ENCODE data around the gene C1GALT1. TPM values are rescaled to one million over a fixed set of nuclear protein-coding genes. Genes with fewer than 3 reads are reported as not detected.

C1GALT1 gene
- total RNA-seq, 8 experiments from 2014 or later = 7.3 to 29.2 (median 13.6) TPM

GRCh38 chr7:7257899-7258692, 75.8 kb downstream of the C1GALT1 start:
- in situ Hi-C loops (cut with MboI; ENCODE audit: low pct_unique_long_range_greater_than_20kb in 2 of 9, low sequenced_read_pairs in 9 of 9, unreplicated experiment in 9 of 9) = no loop called here
- no peak overlapping the region for H3K4me3 ChIP-seq
- 68 to 100% (median 95%) methylated on average over 1 to 7 of the region's 7 CpGs for WGBS, 10 experiments
- no peak overlapping the region for H3K27ac ChIP-seq
- no peaks in the 10 kb centered on the region for H3K4me1 ChIP-seq (replicated peaks in 1 of 2)
- ATAC-seq (replicated peaks in 6 of 8) = no peak

- in situ Hi-C loops (cut with MboI; ENCODE audit: low pct_unique_long_range_greater_than_20kb in 2 of 9, low sequenced_read_pairs in 9 of 9, unreplicated experiment in 9 of 9) = no loop called here
- H3K4me3 ChIP-seq = no peak overlapping the region
- H3K4me1 ChIP-seq (replicated peaks in 1 of 2) = no peaks in the 10 kb centered on the region
- ATAC-seq (replicated peaks in 6 of 8) = no peak
- H3K27ac ChIP-seq = no peak overlapping the region
These were observed 79.5 kb downstream of the C1GALT1 start for GRCh38 chr7:7261863-7262262.

GRCh38 chr7:7263297-7264230, 81.2 kb downstream of the C1GALT1 start:
- in situ Hi-C loops (cut with MboI; ENCODE audit: low pct_unique_long_range_greater_than_20kb in 2 of 9, low sequenced_read_pairs in 9 of 9, unreplicated experiment in 9 of 9) = no loop called here
- H3K27ac ChIP-seq = no peak overlapping the region
- 62 to 100% (median 93%) methylated on average over 1 to 4 of the region's 5 CpGs; no CpG with 5 or more reads in 3 of the 10 experiments for WGBS, 10 experiments
- ATAC-seq (replicated peaks in 6 of 8) = no peak
- no peak overlapping the region for H3K4me3 ChIP-seq
- H3K4me1 ChIP-seq (replicated peaks in 1 of 2) = no peaks in the 10 kb centered on the region

GRCh38 chr7:7264306-7265040, 82.1 kb downstream of the C1GALT1 start:
- whole genome bisulfite sequencing, 10 experiments = 72 to 100% (median 87%) methylated on average over 2 to 9 of the region's 9 CpGs; no CpG with 5 or more reads in 1 of the 10 experiments
- Histone ChIP-seq H3K4me1 (replicated peaks in 1 of 2) (no peaks in the 10 kb centered on the region), H3K27ac (no peak overlapping the region), H3K4me3 (no peak overlapping the region)
- no peak for ATAC-seq (replicated peaks in 6 of 8)
- in situ Hi-C loops (cut with MboI; ENCODE audit: low pct_unique_long_range_greater_than_20kb in 2 of 9, low sequenced_read_pairs in 9 of 9, unreplicated experiment in 9 of 9) = no loop called here

- WGBS, 10 experiments = 56 to 100% (median 84%) methylated on average over 1 to 6 of the region's 8 CpGs; no CpG with 5 or more reads in 2 of the 10 experiments
These were observed 83.0 kb downstream of the C1GALT1 start for GRCh38 chr7:7265081-7266075.

DNA sequence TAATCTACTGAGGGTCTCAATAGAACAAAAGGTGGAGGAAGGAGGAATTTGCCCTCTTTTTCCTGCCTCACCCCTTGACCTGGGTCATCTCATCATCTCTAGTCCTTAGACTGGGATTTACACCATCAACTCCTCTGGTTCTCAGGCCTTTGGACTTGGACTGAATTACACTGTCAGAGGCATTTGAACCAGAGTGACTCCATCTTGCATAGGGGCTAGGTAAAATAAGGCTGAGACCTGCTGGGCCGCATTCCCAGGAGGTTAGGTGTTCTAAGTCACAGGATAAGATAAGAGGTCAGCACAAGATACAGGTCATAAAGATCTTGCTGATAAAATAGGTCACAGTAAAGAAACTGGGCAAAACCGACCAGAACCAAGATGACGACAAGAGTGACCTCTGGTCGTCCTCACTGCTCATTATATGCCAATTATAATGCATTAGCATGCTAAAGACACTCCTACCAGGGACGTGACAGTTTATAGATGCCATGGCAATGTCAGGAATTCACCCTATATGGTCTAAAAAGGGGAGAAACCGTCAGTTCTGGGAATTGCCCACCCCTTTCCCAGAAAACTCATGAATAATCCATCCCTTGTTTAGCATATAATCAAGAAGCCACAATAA, 84.0 kb downstream of the C1GALT1 start:
- no peak overlapping the region for H3K27ac ChIP-seq
- in situ Hi-C loops (cut with MboI; ENCODE audit: low pct_unique_long_range_greater_than_20kb in 2 of 9, low sequenced_read_pairs in 9 of 9, unreplicated experiment in 9 of 9) = no loop called here
- no peaks in the 10 kb centered on the region for H3K4me1 ChIP-seq (replicated peaks in 1 of 2)
- no peak overlapping the region for H3K4me3 ChIP-seq
- peak in 7 of 8 experiments; percentile 29 to 61 (median 57) for ATAC-seq (replicated peaks in 6 of 8)
- 30 to 83% (median 64%) methylated on average over 1 to 6 of the region's 6 CpGs; no CpG with 5 or more reads in 1 of the 10 experiments for WGBS, 10 experiments

More at GRCh38 chr7:7265081-7266075, 83.0 kb downstream of the C1GALT1 start:
- in situ Hi-C loops (cut with MboI; ENCODE audit: low pct_unique_long_range_greater_than_20kb in 2 of 9, low sequenced_read_pairs in 9 of 9, unreplicated experiment in 9 of 9) = no loop called here
- Histone ChIP-seq H3K4me1 (replicated peaks in 1 of 2) (no peaks in the 10 kb centered on the region), H3K4me3 (no peak overlapping the region), H3K27ac (no peak overlapping the region)
- no peak for ATAC-seq (replicated peaks in 6 of 8)

DNA sequence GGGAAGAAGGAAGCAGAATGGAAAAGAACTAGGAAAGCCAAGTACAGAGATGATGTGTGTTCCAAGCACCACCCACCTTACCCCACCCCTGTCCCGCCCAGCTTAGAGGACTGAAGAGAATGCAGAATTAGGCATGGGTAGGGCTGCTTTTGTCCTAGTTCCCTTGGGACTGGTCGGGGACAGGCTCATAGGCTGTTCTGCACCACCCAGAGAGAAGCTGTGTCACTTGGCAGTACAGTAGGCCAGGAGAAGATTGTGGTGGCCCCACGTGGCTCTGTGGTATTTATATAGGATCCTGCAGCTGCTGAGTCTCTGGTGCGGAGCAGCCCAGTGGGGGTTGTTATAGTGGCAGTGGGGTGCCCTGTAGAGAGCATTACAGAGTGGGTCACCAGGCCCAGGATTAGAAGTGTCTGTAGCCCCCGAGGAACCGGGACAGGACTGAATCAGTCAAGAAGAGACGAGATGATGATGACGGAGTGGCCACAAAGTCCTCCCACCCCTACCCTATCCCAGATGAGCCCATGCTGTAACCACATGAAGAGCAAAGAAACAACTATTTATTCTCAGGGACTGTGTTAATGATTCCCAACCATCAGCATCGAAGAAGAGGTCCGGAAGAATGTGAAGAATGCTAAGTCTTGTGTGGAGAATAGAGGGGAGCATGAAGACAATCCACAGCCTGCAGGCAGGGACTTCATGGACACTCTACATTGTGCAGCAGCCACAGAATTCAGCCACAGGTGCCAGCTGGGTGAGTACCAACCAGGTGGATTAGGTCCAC, 88.9 kb downstream of the C1GALT1 start:
- WGBS, 10 experiments = 40 to 90% (median 83%) methylated on average over 2 to 7 of the region's 10 CpGs; no CpG with 5 or more reads in 3 of the 10 experiments
- H3K27ac ChIP-seq = no peak overlapping the region
- peak in 2 of 8 experiments; percentile 36 to 76 for ATAC-seq (replicated peaks in 6 of 8)
- no peaks in the 10 kb centered on the region for H3K4me1 ChIP-seq (replicated peaks in 1 of 2)
- in situ Hi-C loops (cut with MboI; ENCODE audit: low pct_unique_long_range_greater_than_20kb in 2 of 9, low sequenced_read_pairs in 9 of 9, unreplicated experiment in 9 of 9) = no loop called here
- no peak overlapping the region for H3K4me3 ChIP-seq

GRCh38 chr7:7272294-7272693, 90.0 kb downstream of the C1GALT1 start:
- Histone ChIP-seq H3K4me3 (no peak overlapping the region), H3K4me1 (replicated peaks in 1 of 2) (no peaks in the 10 kb centered on the region), H3K27ac (no peak overlapping the region)
- ATAC-seq (replicated peaks in 6 of 8) = no peak
- 0 to 100% (median 67%) methylated on average over 1 of the region's 1 CpG for WGBS, 10 experiments
- in situ Hi-C loops (cut with MboI; ENCODE audit: low pct_unique_long_range_greater_than_20kb in 2 of 9, low sequenced_read_pairs in 9 of 9, unreplicated experiment in 9 of 9) = no loop called here

GRCh38 chr7:7274782-7275181, 92.4 kb downstream of the C1GALT1 start:
- Histone ChIP-seq H3K27ac (no peak overlapping the region), H3K4me1 (replicated peaks in 1 of 2) (no peaks in the 10 kb centered on the region), H3K4me3 (no peak overlapping the region)
- WGBS, 10 experiments = 6 to 63% (median 30%) methylated on average over 2 to 3 of the region's 3 CpGs; no CpG with 5 or more reads in 2 of the 10 experiments
- peak in 6 of 8 experiments; percentile 47 to 93 (median 66) for ATAC-seq (replicated peaks in 6 of 8)
- in situ Hi-C loops (cut with MboI; ENCODE audit: low pct_unique_long_range_greater_than_20kb in 2 of 9, low sequenced_read_pairs in 9 of 9, unreplicated experiment in 9 of 9) = no loop called here

DNA sequence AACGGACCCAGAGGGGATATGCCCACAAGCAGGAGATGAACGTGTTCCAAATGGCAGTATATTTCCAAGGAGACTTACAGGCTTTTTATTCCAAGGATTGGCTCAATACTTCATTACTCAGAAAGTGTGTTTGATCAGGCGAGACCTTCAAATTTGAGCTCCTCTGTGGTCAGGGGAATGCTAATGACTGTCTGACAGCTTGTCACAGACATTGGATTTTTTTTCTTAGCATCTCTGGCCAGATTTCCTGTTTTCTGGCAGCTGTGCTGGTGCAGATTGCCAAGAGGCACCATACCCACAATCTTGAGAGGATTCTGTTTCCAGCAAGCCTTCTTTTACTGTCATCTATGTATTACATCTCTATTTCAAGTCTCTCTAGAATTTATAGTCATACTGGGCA, 93.8 kb downstream of the C1GALT1 start:
- Histone ChIP-seq H3K4me1 (replicated peaks in 1 of 2) (no peaks in the 10 kb centered on the region), H3K4me3 (no peak overlapping the region)

More for the DNA sequence above, 93.8 kb downstream of the C1GALT1 start:
- no peak overlapping the region for H3K27ac ChIP-seq
- ATAC-seq (replicated peaks in 6 of 8) = peak in 2 of 8 experiments; percentile 27 to 41
- in situ Hi-C loops (cut with MboI; ENCODE audit: low pct_unique_long_range_greater_than_20kb in 2 of 9, low sequenced_read_pairs in 9 of 9, unreplicated experiment in 9 of 9) = no loop called here
- WGBS, 10 experiments = 0 to 89% (median 55%) methylated on average over 1 to 3 of the region's 3 CpGs; no CpG with 5 or more reads in 2 of the 10 experiments
